Muscle of back (tissue), 11 donors: Measurements from ENCODE around the gene TM4SF5. TPM values are rescaled to one million over a fixed set of nuclear protein-coding genes. Genes with fewer than 3 reads are reported as not detected.
A peak's percentile ranks its signal among the peaks of the same experiment; 100 is the strongest.

Experiments used
- DNase-seq, 3 donors: peaks; one replicate each; pipeline versions ENCODE4 v3.0.0 to v3.0.0-alpha.2; 2013
- polyA plus RNA-seq, 10 donors: library from polyadenylated mRNA; unstranded; fragments of 120-200 nt; gene quantifications; one replicate each; pipeline ENCODE4 v1.2.1, GENCODE V29; 2013; ENCODE audit not compliant: insufficient read length in 10 of 10

The TM4SF5 gene
- polyA plus RNA-seq, 10 donors: not detected

- no peak for DNase-seq
These were observed 26.4 kb upstream of the TM4SF5 start for GRCh38 chr17:4744999-4745969.

- no peak for DNase-seq
These were observed 23.8 kb upstream of the TM4SF5 start for GRCh38 chr17:4747847-4748246.

- DNase-seq: no peak
These were observed 23.0 kb upstream of the TM4SF5 start for GRCh38 chr17:4748686-4749085.

GRCh38 chr17:4750606-4751005 is 21.1 kb upstream of the TM4SF5 start:
- DNase-seq: no peak

- no peak for DNase-seq
These were observed 19.8 kb upstream of the TM4SF5 start for GRCh38 chr17:4751932-4752331.

GRCh38 chr17:4753392-4753791 is 18.3 kb upstream of the TM4SF5 start:
- DNase-seq: no peak

GRCh38 chr17:4759776-4760236 is 11.9 kb upstream of the TM4SF5 start:
- DNase-seq: no peak

- no peak for DNase-seq
These were observed 7.1 kb upstream of the TM4SF5 start for GRCh38 chr17:4764595-4764994.

- DNase-seq: no peak
These were observed 5.5 kb upstream of the TM4SF5 start for GRCh38 chr17:4766201-4766600.

- no peak for DNase-seq
These were observed 5.0 kb upstream of the TM4SF5 start for GRCh38 chr17:4766723-4767122.

GRCh38 chr17:4768298-4768697 is 3.4 kb upstream of the TM4SF5 start:
- DNase-seq: peak in 1 of 3 donors; percentile 30

GRCh38 chr17:4769628-4770027 is 2.1 kb upstream of the TM4SF5 start:
- no peak for DNase-seq

- DNase-seq: no peak
These were observed 538 bp downstream of the TM4SF5 start for GRCh38 chr17:4772235-4772613.

GRCh38 chr17:4777969-4778760 is 6.5 kb downstream of the TM4SF5 start:
- DNase-seq: no peak

- DNase-seq: no peak
These were observed 8.8 kb downstream of the TM4SF5 start for GRCh38 chr17:4780325-4780955.

- DNase-seq: peak in 1 of 3 donors; percentile 11
These were observed 11.0 kb downstream of the TM4SF5 start for GRCh38 chr17:4782652-4783051.

- DNase-seq: peak in 1 of 3 donors; percentile 36
These were observed 13.8 kb downstream of the TM4SF5 start for GRCh38 chr17:4785311-4786105.

GRCh38 chr17:4786106-4786511 is 14.4 kb downstream of the TM4SF5 start, which contains the start of gene VMO1:
Gene VMO1 (minus strand): TSS chr17:4786364. CDS start chr17:4786352, 12 bp downstream.
- DNase-seq: peak in 1 of 3 donors; percentile 64

- DNase-seq: peak in 1 of 3 donors; percentile 62
These were observed 14.8 kb downstream of the TM4SF5 start for GRCh38 chr17:4786516-4786915.

GRCh38 chr17:4788159-4788806 is 16.6 kb downstream of the TM4SF5 start:
- DNase-seq: peak in 1 of 3 donors; percentile 37
